Neural crest cell (in vitro differentiated cells): ENCODE measurements around the gene DLK2. TPM values are rescaled to one million over a fixed set of nuclear protein-coding genes. Genes with fewer than 3 reads are reported as not detected.
A peak's percentile ranks its signal among the peaks of the same experiment; 100 is the strongest.

ENCODE experiments used
- DNase-seq: peaks from one replicate; pipeline ENCODE4 v3.0.0; 2021; ENCODE audit warnings: low read depth, mixed read lengths, low spot score
- H3K27ac Mint-ChIP-seq: one replicate; pipeline ENCODE4 v1.8.0; 2021; ENCODE audit warnings: mild to moderate bottlenecking, mixed read lengths; ENCODE audit not compliant: unreplicated experiment
- H3K27me3 Mint-ChIP-seq: 2 replicates; pipeline ENCODE4 v1.8.0; 2021; ENCODE audit warnings: low read depth, mild to moderate bottlenecking, mixed read lengths
- H3K36me3 Mint-ChIP-seq: 2 replicates; pipeline ENCODE4 v1.8.0; 2021; ENCODE audit warnings: low read depth, mild to moderate bottlenecking, mixed read lengths
- H3K4me1 Mint-ChIP-seq: 2 replicates; pipeline ENCODE4 v1.8.0; 2021; ENCODE audit warnings: mixed read lengths
- H3K4me3 Mint-ChIP-seq: one replicate; pipeline ENCODE4 v1.8.0; 2021; ENCODE audit warnings: mild to moderate bottlenecking, mixed read lengths
- H3K9me3 Mint-ChIP-seq: 2 replicates; pipeline ENCODE4 v1.8.0; 2021; ENCODE audit warnings: mixed read lengths
- CTCF ChIP-seq: fragments of 200-600 bp; sonication (generic); conservative IDR thresholded peaks from 2 replicates; pipeline ENCODE4 v1.5.0; 2021; ENCODE audit warnings: antibody characterized with exemption, mild to moderate bottlenecking
- total RNA-seq: library from RNA; stranded (reverse); gene quantifications from 2 replicates; pipeline ENCODE4 v1.2.1, GENCODE V29; 2021

The DLK2 gene
- total RNA-seq, 1 donor from 2014 or later, result 1.5 TPM

DNA sequence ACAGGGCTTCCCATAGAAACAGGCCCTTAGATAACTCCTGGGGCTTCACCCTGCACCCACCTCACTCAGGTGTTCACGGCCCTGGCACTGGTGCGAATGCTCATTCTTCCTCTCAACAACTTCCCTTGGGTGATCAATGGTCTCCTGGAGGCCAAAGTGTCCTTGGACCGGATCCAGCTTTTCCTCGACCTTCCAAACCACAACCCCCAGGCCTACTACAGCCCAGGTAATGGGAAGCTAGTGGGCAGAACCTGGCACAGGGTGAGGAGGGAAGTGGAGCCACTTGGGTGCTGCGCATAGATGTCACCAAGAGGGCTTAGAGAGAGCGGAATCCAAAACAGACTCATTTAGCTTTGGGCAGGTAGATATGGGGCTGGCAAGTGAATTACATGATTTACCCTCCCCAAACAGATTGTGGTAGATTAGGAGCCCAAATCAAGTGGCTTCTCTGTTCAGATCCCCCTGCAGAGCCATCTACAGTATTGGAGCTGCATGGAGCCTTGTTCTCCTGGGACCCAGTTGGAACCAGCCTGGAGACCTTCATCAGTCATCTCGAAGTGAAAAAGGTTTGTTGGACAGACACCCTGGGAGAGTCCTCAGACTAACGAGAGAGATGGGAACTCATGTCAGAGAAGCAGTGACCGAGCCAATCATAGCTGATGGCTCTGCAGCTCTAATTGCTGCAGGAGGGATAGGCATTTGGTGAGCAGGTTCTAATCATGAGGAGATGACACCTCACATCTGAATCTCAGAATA, 19.5 kb downstream of the DLK2 start:
- DNase-seq, result no peak
- Mint-ChIP-seq H3K27ac (no peak overlapping the region), H3K9me3 (no peaks in the 10 kb centered on the region), H3K27me3 (no peaks in the 10 kb centered on the region), H3K4me3 (no peak overlapping the region), H3K4me1 (peaks cover 4% of the 10 kb centered on the region), H3K36me3 (peaks cover 2% of the 10 kb centered on the region)
- TF ChIP-seq CTCF, result no peak

GRCh38 chr6:43434943-43435342, 20.4 kb downstream of the DLK2 start:
- TF ChIP-seq CTCF, result no peak
- Mint-ChIP-seq H3K36me3 (peaks cover 2% of the 10 kb centered on the region), H3K9me3 (no peaks in the 10 kb centered on the region), H3K4me1 (peaks cover 4% of the 10 kb centered on the region), H3K4me3 (no peak overlapping the region), H3K27ac (no peak overlapping the region), H3K27me3 (no peaks in the 10 kb centered on the region)
- no peak for DNase-seq

- Mint-ChIP-seq H3K4me3 (no peak overlapping the region), H3K36me3 (peaks cover 2% of the 10 kb centered on the region), H3K4me1 (peaks cover 4% of the 10 kb centered on the region), H3K27ac (peak overlapping the region; percentile 31), H3K9me3 (no peaks in the 10 kb centered on the region), H3K27me3 (no peaks in the 10 kb centered on the region)
- no peak for DNase-seq
- no peak for TF ChIP-seq CTCF
Measured at GRCh38 chr6:43434001-43434840, 21.1 kb downstream of the DLK2 start.

DNA sequence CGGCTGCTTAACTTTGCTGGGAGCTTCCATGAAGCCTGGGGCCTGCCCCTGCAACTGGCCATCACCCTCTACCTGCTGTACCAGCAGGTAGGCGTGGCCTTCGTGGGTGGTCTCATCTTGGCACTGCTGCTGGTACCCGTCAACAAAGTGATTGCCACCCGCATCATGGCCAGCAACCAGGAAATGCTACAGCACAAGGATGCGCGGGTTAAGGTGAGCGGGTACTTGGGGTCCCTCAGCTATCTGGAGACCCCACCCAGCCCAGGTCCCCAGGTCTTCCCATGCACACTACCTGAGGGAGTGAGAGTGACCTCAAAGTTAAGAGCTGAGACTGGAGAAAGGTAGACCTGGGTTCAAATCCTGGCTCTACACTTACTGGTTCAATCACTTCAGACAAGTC, 22.2 kb downstream of the DLK2 start:
- no peak overlapping the region for H3K27ac Mint-ChIP-seq
- H3K4me1 Mint-ChIP-seq, result peaks cover 14% of the 10 kb centered on the region
- TF ChIP-seq CTCF, result no peak
- no peak overlapping the region for H3K4me3 Mint-ChIP-seq
- no peak for DNase-seq
- no peaks in the 10 kb centered on the region for H3K27me3 Mint-ChIP-seq
- H3K36me3 Mint-ChIP-seq, result peaks cover 2% of the 10 kb centered on the region
- no peaks in the 10 kb centered on the region for H3K9me3 Mint-ChIP-seq

GRCh38 chr6:43432009-43432945, 23.1 kb downstream of the DLK2 start:
- no peak for TF ChIP-seq CTCF

More at GRCh38 chr6:43432009-43432945, 23.1 kb downstream of the DLK2 start:
- Mint-ChIP-seq H3K36me3 (peaks cover 3% of the 10 kb centered on the region), H3K27me3 (peaks cover under 1% of the 10 kb centered on the region), H3K9me3 (peaks cover under 1% of the 10 kb centered on the region), H3K4me3 (no peak overlapping the region), H3K27ac (no peak overlapping the region), H3K4me1 (peaks cover 20% of the 10 kb centered on the region)
- no peak for DNase-seq
